Measurements from ENCODE around the gene AKAP11. TPM values are rescaled to one million over a fixed set of nuclear protein-coding genes. Genes with fewer than 3 reads are reported as not detected.
A peak's percentile ranks its signal among the peaks of the same experiment; 100 is the strongest.

Gene AKAP11
- total and polyA plus RNA-seq, 3 experiments from 2014 or later: 3.2 to 37.9 (median 37.8) TPM

- Mint-ChIP-seq H3K9me3 (no peaks in the 10 kb centered on the region), H3K4me1 (peaks cover 56 to 62% (median 59%) of the 10 kb centered on the region in 3 donors), H3K27me3 (no peaks in the 10 kb centered on the region), H3K36me3 (peaks cover 0 to 10% (median 0%) of the 10 kb centered on the region in 3 donors), H3K4me3 (peak overlapping the region in 3 of 7 donors; percentile 9 to 49 (median 36)), H3K27ac (peak overlapping the region in 6 of 8 donors; percentile 6 to 88 (median 32))
- no peak overlapping the region for H3K4me3 ChIP-seq (ENCODE audit: low read length)
- H3K9me3 ChIP-seq (ENCODE audit: low read length): no peaks in the 10 kb centered on the region
- ChIA-PET CTCF (no interaction called here), POLR2A (no interaction called here)
- H3K27ac ChIP-seq (ENCODE audit: low read depth, low read length): peak overlapping the region; percentile 34
- no peaks in the 10 kb centered on the region for H3K36me3 ChIP-seq (ENCODE audit: insufficient read depth, low read length)
- H3K27me3 ChIP-seq (ENCODE audit: insufficient read depth, low read length, poor library complexity, severe bottlenecking): no peaks in the 10 kb centered on the region
- H3K4me1 ChIP-seq (ENCODE audit: insufficient read depth, low read length): peaks cover 49% of the 10 kb centered on the region
- no peak for DNase-seq
Observed at GRCh38 chr13:42275098-42275471, 3.1 kb downstream of the AKAP11 start.

DNA sequence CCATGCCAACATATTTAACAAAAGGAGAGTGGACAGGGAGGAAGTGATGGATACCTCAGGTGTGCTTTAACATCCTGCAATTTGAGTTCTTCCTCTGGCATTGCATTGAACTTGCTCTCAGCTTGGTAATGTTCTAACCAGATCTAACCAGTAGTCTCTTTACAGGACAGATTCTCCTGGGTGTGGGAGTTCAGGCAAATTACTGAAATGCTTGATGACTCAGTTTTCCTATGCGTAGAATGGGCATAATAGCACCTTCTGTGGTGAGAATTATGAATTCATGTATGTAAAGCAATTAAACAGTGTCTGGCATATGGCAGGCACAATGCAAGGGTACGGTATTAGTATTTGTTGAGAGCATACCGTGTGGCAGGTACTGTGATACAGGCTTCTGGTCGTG, 3.6 kb downstream of the AKAP11 start:
- no peaks in the 10 kb centered on the region for H3K9me3 ChIP-seq (ENCODE audit: low read length)
- H3K4me1 ChIP-seq (ENCODE audit: insufficient read depth, low read length): peaks cover 49% of the 10 kb centered on the region
- no peak for DNase-seq
- no peak overlapping the region for H3K27ac ChIP-seq (ENCODE audit: low read depth, low read length)
- H3K9me3 Mint-ChIP-seq: no peaks in the 10 kb centered on the region
- H3K4me3 Mint-ChIP-seq: peak overlapping the region in 4 of 7 donors; percentile 13 to 49 (median 26)
- ChIA-PET POLR2A (no interaction called here), CTCF (no interaction called here)
- peaks cover 0 to 10% (median 0%) of the 10 kb centered on the region in 3 donors for H3K36me3 Mint-ChIP-seq
- no peaks in the 10 kb centered on the region for H3K27me3 ChIP-seq (ENCODE audit: insufficient read depth, low read length, poor library complexity, severe bottlenecking)
- peaks cover 53 to 58% (median 55%) of the 10 kb centered on the region in 3 donors for H3K4me1 Mint-ChIP-seq
- H3K4me3 ChIP-seq (ENCODE audit: low read length): no peak overlapping the region
- peak overlapping the region in 7 of 8 donors; percentile 6 to 88 (median 36) for H3K27ac Mint-ChIP-seq
- no peaks in the 10 kb centered on the region for H3K27me3 Mint-ChIP-seq
- no peaks in the 10 kb centered on the region for H3K36me3 ChIP-seq (ENCODE audit: insufficient read depth, low read length)

DNA sequence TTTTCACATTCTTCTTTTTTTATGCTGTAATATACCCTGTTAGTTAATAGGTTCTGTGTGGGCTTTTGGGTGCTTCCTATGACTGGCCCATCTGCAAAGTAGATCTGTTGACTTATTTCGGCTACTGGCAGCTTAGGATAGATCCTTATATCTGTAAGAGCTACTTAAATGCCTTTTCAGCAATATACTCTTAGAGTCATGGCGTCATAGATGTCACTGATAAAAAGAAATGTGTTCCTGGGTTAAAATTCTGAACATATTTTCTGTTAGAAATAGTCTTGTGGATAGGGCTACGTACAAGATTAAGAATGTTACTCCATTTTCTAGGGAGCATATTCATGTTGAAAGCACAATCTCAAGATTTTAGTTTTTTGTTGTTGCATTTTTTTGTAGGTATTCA, 4.7 kb downstream of the AKAP11 start:
- Histone ChIP-seq H3K4me3 (ENCODE audit: low read length) (no peak overlapping the region), H3K27me3 (ENCODE audit: insufficient read depth, low read length, poor library complexity, severe bottlenecking) (no peaks in the 10 kb centered on the region), H3K9me3 (ENCODE audit: low read length) (no peaks in the 10 kb centered on the region), H3K27ac (ENCODE audit: low read depth, low read length) (no peak overlapping the region), H3K36me3 (ENCODE audit: insufficient read depth, low read length) (no peaks in the 10 kb centered on the region), H3K4me1 (ENCODE audit: insufficient read depth, low read length) (peaks cover 45% of the 10 kb centered on the region)
- no peaks in the 10 kb centered on the region for H3K27me3 Mint-ChIP-seq
- peaks cover 0 to 8% (median 0%) of the 10 kb centered on the region in 3 donors for H3K36me3 Mint-ChIP-seq
- no peaks in the 10 kb centered on the region for H3K9me3 Mint-ChIP-seq
- peaks cover 43 to 46% (median 44%) of the 10 kb centered on the region in 3 donors for H3K4me1 Mint-ChIP-seq
- ChIA-PET POLR2A (no interaction called here), CTCF (no interaction called here)
- no peak for DNase-seq
- H3K4me3 Mint-ChIP-seq: peak overlapping the region in 5 of 7 donors; percentile 16 to 43 (median 28)
- peak overlapping the region in 4 of 8 donors; percentile 6 to 36 (median 31) for H3K27ac Mint-ChIP-seq

DNA sequence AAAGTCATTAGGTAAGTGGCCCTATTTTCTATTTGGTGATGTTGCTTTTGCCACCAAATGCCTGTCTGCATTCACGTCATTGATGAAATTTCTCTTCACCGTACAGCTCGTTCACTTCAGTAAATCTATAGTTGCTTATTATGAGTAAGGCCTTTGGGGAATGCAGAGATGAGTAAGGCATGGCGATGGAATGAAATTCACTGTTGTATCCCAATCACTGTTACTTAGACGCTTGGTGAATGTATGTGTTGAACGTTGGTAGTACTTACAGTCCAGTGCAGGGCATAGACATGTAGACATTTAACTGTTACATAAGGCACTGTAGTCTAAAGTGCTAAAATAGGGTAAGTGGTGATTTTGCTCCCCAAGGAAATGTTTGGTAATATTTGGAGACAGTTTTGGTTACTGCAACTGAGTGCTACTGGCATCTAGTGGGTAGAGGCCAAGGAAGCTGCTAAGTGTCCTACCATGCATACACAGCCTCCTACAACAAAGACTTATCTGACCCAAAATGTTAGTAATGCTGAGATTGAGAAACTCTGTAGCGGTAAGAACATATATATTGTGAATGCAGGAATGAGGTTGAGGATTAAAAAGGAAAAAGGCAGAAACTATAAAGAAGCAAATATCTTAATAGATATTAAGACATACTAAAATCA, 5.8 kb downstream of the AKAP11 start:
- ChIA-PET POLR2A (no interaction called here), CTCF (no interaction called here)
- Histone ChIP-seq H3K4me1 (ENCODE audit: insufficient read depth, low read length) (peaks cover 45% of the 10 kb centered on the region), H3K36me3 (ENCODE audit: insufficient read depth, low read length) (no peaks in the 10 kb centered on the region), H3K9me3 (ENCODE audit: low read length) (no peaks in the 10 kb centered on the region), H3K4me3 (ENCODE audit: low read length) (no peak overlapping the region), H3K27me3 (ENCODE audit: insufficient read depth, low read length, poor library complexity, severe bottlenecking) (no peaks in the 10 kb centered on the region), H3K27ac (ENCODE audit: low read depth, low read length) (no peak overlapping the region)
- no peaks in the 10 kb centered on the region for H3K27me3 Mint-ChIP-seq
- peak overlapping the region in 4 of 7 donors; percentile 1 to 30 (median 12) for H3K4me3 Mint-ChIP-seq
- H3K4me1 Mint-ChIP-seq: peaks cover 46 to 47% (median 46%) of the 10 kb centered on the region in 3 donors
- H3K27ac Mint-ChIP-seq: peak overlapping the region in 7 of 8 donors; percentile 2 to 20 (median 14)
- H3K36me3 Mint-ChIP-seq: peaks cover 0 to 1% (median 0%) of the 10 kb centered on the region in 3 donors
- H3K9me3 Mint-ChIP-seq: no peaks in the 10 kb centered on the region
- DNase-seq: no peak

DNA sequence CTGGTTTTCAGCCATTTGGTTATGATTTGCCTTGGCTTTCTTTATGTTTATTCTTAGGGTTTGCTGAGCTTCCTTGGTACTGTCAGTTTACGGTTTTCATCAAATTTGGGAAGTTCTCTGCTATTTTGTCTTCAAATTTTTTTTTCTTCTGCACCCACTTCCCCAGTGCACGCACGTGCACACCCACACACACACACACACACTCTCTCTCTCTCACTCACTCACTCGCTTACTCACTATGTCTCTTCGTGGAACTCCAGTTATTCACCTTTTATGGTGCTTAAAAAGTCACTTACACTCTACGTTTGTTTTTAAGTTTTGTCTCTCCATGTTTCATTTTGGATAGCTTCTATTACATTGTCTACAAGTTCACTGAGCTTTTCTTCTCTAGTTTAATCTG, 7.1 kb downstream of the AKAP11 start:
- ChIA-PET POLR2A (no interaction called here), CTCF (no interaction called here)
- Histone ChIP-seq H3K27me3 (ENCODE audit: insufficient read depth, low read length, poor library complexity, severe bottlenecking) (no peaks in the 10 kb centered on the region), H3K36me3 (ENCODE audit: insufficient read depth, low read length) (no peaks in the 10 kb centered on the region), H3K9me3 (ENCODE audit: low read length) (no peaks in the 10 kb centered on the region), H3K27ac (ENCODE audit: low read depth, low read length) (no peak overlapping the region), H3K4me3 (ENCODE audit: low read length) (no peak overlapping the region), H3K4me1 (ENCODE audit: insufficient read depth, low read length) (peaks cover 44% of the 10 kb centered on the region)
- Mint-ChIP-seq H3K27me3 (no peaks in the 10 kb centered on the region), H3K4me3 (no peak overlapping the region), H3K9me3 (no peaks in the 10 kb centered on the region), H3K27ac (no peak overlapping the region), H3K36me3 (peaks cover 0 to 5% (median 0%) of the 10 kb centered on the region in 3 donors), H3K4me1 (peaks cover 43 to 47% (median 46%) of the 10 kb centered on the region in 3 donors)
- no peak for DNase-seq

DNA sequence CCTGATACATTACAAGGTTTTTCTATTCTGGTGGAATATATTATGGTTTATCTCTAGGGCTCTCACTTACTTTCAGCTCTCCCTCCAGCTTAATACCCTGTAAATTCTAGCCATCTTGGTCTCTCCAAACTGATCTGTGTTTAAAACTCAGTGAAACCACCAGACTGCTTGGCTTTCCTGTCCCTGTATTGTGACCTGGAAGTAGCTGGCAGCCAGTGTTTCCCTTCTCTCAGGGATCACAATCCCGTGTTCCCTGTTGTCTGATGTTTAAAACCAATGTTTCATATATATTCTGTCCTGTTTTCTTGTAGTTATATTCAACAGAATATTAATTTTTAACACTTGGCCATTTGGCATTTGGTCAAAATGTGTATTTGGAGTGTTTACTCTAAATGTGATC, 8.0 kb downstream of the AKAP11 start:
- H3K27ac ChIP-seq (ENCODE audit: low read depth, low read length): no peak overlapping the region

DNA sequence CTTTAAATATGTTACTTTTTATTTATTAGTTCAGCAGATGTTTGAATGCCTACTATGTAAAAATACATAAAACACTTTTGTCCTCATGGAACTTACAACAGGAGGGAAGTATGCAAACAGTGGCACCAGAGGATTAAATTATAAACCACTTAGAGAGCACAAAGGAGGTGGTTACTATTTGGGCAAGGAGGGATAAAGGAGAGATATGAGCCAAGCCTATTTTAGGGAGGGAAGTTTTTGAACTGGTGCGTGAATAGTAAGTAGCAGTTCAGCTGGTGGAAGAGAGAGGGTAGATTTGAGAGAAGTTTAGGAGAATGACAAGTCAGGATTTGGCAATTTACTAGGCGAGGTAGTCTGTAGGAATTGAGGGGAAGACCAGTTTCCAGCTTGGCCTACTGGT, 8.6 kb downstream of the AKAP11 start:
- H3K4me3 ChIP-seq (ENCODE audit: low read length): no peak overlapping the region
- DNase-seq: no peak
- peaks cover 0 to 8% (median 2%) of the 10 kb centered on the region in 3 donors for H3K36me3 Mint-ChIP-seq
- H3K27ac Mint-ChIP-seq: no peak overlapping the region
- H3K27me3 Mint-ChIP-seq: no peaks in the 10 kb centered on the region
- no peaks in the 10 kb centered on the region for H3K36me3 ChIP-seq (ENCODE audit: insufficient read depth, low read length)
- POLR2A ChIA-PET: no interaction called here
- no peaks in the 10 kb centered on the region for H3K9me3 Mint-ChIP-seq
- H3K4me1 ChIP-seq (ENCODE audit: insufficient read depth, low read length): peaks cover 39% of the 10 kb centered on the region
- no peak overlapping the region for H3K27ac ChIP-seq (ENCODE audit: low read depth, low read length)
- CTCF ChIA-PET: no interaction called here
- H3K27me3 ChIP-seq (ENCODE audit: insufficient read depth, low read length, poor library complexity, severe bottlenecking): no peaks in the 10 kb centered on the region
- no peaks in the 10 kb centered on the region for H3K9me3 ChIP-seq (ENCODE audit: low read length)
- peaks cover 40 to 46% (median 43%) of the 10 kb centered on the region in 3 donors for H3K4me1 Mint-ChIP-seq
- no peak overlapping the region for H3K4me3 Mint-ChIP-seq

More for the DNA sequence above, 8.0 kb downstream of the AKAP11 start:
- Mint-ChIP-seq H3K9me3 (no peaks in the 10 kb centered on the region), H3K4me3 (no peak overlapping the region), H3K27me3 (no peaks in the 10 kb centered on the region), H3K36me3 (peaks cover 0 to 5% (median 0%) of the 10 kb centered on the region in 3 donors), H3K27ac (no peak overlapping the region), H3K4me1 (peaks cover 41 to 46% (median 43%) of the 10 kb centered on the region in 3 donors)
- H3K27me3 ChIP-seq (ENCODE audit: insufficient read depth, low read length, poor library complexity, severe bottlenecking): no peaks in the 10 kb centered on the region
- ChIA-PET CTCF (no interaction called here), POLR2A (no interaction called here)
- no peaks in the 10 kb centered on the region for H3K36me3 ChIP-seq (ENCODE audit: insufficient read depth, low read length)
- H3K9me3 ChIP-seq (ENCODE audit: low read length): no peaks in the 10 kb centered on the region
- H3K4me1 ChIP-seq (ENCODE audit: insufficient read depth, low read length): peaks cover 44% of the 10 kb centered on the region
- DNase-seq: no peak
- no peak overlapping the region for H3K4me3 ChIP-seq (ENCODE audit: low read length)

- Histone ChIP-seq H3K36me3 (ENCODE audit: insufficient read depth, low read length) (peaks cover 13% of the 10 kb centered on the region), H3K9me3 (ENCODE audit: low read length) (no peaks in the 10 kb centered on the region), H3K4me1 (ENCODE audit: insufficient read depth, low read length) (peaks cover 22% of the 10 kb centered on the region), H3K27me3 (ENCODE audit: insufficient read depth, low read length, poor library complexity, severe bottlenecking) (no peaks in the 10 kb centered on the region), H3K27ac (ENCODE audit: low read depth, low read length) (no peak overlapping the region), H3K4me3 (ENCODE audit: low read length) (no peak overlapping the region)
- H3K27ac Mint-ChIP-seq: peak overlapping the region in 2 of 8 donors; percentile 23 to 25
- peaks cover 11 to 30% (median 17%) of the 10 kb centered on the region in 3 donors for H3K36me3 Mint-ChIP-seq
- H3K9me3 Mint-ChIP-seq: no peaks in the 10 kb centered on the region
- no peaks in the 10 kb centered on the region for H3K27me3 Mint-ChIP-seq
- CTCF ChIA-PET: no interaction called here
- POLR2A ChIA-PET: no interaction called here
- no peak overlapping the region for H3K4me3 Mint-ChIP-seq
- H3K4me1 Mint-ChIP-seq: peaks cover 27 to 53% (median 44%) of the 10 kb centered on the region in 3 donors
- no peak for DNase-seq
Observed at GRCh38 chr13:42283574-42283973, 11.6 kb downstream of the AKAP11 start.
